GM12878 (cell line): ENCODE results near the gene SOBP. TPM values are rescaled to one million over a fixed set of nuclear protein-coding genes. Genes with fewer than 3 reads are reported as not detected.

Experiments
- ATAC-seq: fragments of 200-7000 bp; cut with Tn5 transposase; 3 replicates; pipeline ENCODE4 v1.9.1; 2020; ENCODE audit warnings: mild to moderate bottlenecking, moderate library complexity
- BruUV-seq: library from RNA; stranded (reverse); fragments of 400-500 nt; replicated peaks from 2 replicates; lab custom pipeline; 2021; lab: Mats Ljungman, UMichigan
- CTCF ChIA-PET: fragments of 300-600 bp; sonication (Branson Sonifier 250); formaldehyde crosslinking; extraction: SDS; loops from one replicate; lab custom pipeline; 2021; ENCODE audit warnings: inconsistent platforms; lab: Yijun Ruan, JAX
- POLR2A ChIA-PET: fragments of 350-600 bp; formaldehyde crosslinking; extraction: SDS; loops from one replicate; lab custom pipeline; 2021; ENCODE audit warnings: inconsistent platforms; lab: Charles Lee
- RAD21 ChIA-PET: fragments of 300-600 bp; sonication (Branson Sonifier 250); formaldehyde crosslinking; loops from one replicate; lab custom pipeline; 2023; ENCODE audit warnings: antibody characterized with exemption; ENCODE audit not compliant: unreplicated experiment; lab: Charles Lee
- SMC1A ChIA-PET: fragments of 300-600 bp; sonication (Branson Sonifier 250); formaldehyde crosslinking; loops from one replicate; lab custom pipeline; 2023; ENCODE audit not compliant: unreplicated experiment, uncharacterized antibody; lab: Charles Lee
- DNase-seq: peaks from one replicate; pipeline ENCODE4 v3.0.0-alpha.2; 2011; ENCODE audit warnings: low read depth, low spot score
- FAIRE-seq: peaks from 3 replicates; lab custom pipeline; 2011; peaks lifted over from hg19 to GRCh38; lab: Jason Lieb, UNC
- H2AFZ ChIP-seq: 2 replicates; pipeline ENCODE4 v1.6.0; 2011; ENCODE audit warnings: low read depth, low read length, control low read depth; ENCODE audit not compliant: control insufficient read depth
- H3K27ac ChIP-seq: 2 replicates; pipeline ENCODE4 v1.5.1; 2011; ENCODE audit warnings: control low read depth; ENCODE audit not compliant: control insufficient read depth, insufficient read depth
- H3K27me3 ChIP-seq, 2 experiments: replicated peaks in 1 of 2; 2 replicates each; pipeline versions ENCODE4 v1.6.0 to v1.6.1; 2011; ENCODE audit warnings: low read length in 1 of 2; ENCODE audit not compliant: control insufficient read depth in 2 of 2, insufficient read depth in 2 of 2
- H3K36me3 ChIP-seq, 2 experiments: 2 replicates each; pipeline ENCODE4 v1.5.1; 2011; ENCODE audit warnings: low read length in 1 of 2; ENCODE audit not compliant: control insufficient read depth in 2 of 2, insufficient read depth in 2 of 2
- H3K4me1 ChIP-seq: 2 replicates; pipeline ENCODE4 v1.6.1; 2011; ENCODE audit warnings: mild to moderate bottlenecking, low read length, moderate library complexity, mixed read lengths; ENCODE audit not compliant: control insufficient read depth, insufficient read depth
- H3K4me2 ChIP-seq: 2 replicates; pipeline ENCODE4 v1.6.0; 2011; ENCODE audit warnings: control low read depth; ENCODE audit not compliant: control insufficient read depth, insufficient read depth
- H3K4me3 ChIP-seq: fragments of 200-600 bp; sonication (generic); 2 replicates; pipeline ENCODE4 v1.5.1; 2016
- H3K79me2 ChIP-seq: 2 replicates; pipeline ENCODE4 v1.6.0; 2011; ENCODE audit warnings: low read length; ENCODE audit not compliant: control insufficient read depth, insufficient read depth
- H3K9ac ChIP-seq: 2 replicates; pipeline ENCODE4 v1.8.0; 2011; ENCODE audit warnings: low read length, control low read depth, mixed read lengths; ENCODE audit not compliant: control insufficient read depth, insufficient read depth
- H3K9me3 ChIP-seq: replicated peaks from 3 replicates; pipeline ENCODE4 v1.5.1; 2011; ENCODE audit warnings: mild to moderate bottlenecking, low read length; ENCODE audit not compliant: control insufficient read depth, insufficient read depth
- H4K20me1 ChIP-seq: 2 replicates; pipeline ENCODE4 v1.6.0; 2011; ENCODE audit not compliant: control insufficient read depth, insufficient read depth
- EED ChIP-seq: sonication (generic); IDR thresholded peaks from 2 replicates; pipeline ENCODE4 v1.6.1; 2016; ENCODE audit warnings: antibody characterized with exemption, low read depth
- KAT2A ChIP-seq: conservative IDR thresholded peaks from 2 replicates; pipeline ENCODE4 v1.6.1; 2011; ENCODE audit warnings: low read depth, low read length; ENCODE audit not compliant: control insufficient read depth
- SP1 ChIP-seq: IDR thresholded peaks from one replicate; pipeline ENCODE4 v1.6.1; 2011; ENCODE audit warnings: low read depth, low read length
- TARDBP ChIP-seq: IDR thresholded peaks from 2 replicates; pipeline ENCODE4 v1.6.1; 2016; ENCODE audit warnings: borderline replicate concordance
- TCF3 ChIP-seq: IDR thresholded peaks from 2 replicates; pipeline ENCODE4 v1.6.1; 2012; ENCODE audit warnings: low read depth, mild to moderate bottlenecking, low read length, borderline replicate concordance; ENCODE audit not compliant: insufficient read depth
- WGBS: methylation state at CpG from one replicate; pipeline ENCODE4 v1.1.6; 2016; ENCODE audit warnings: low lambda C conversion rate; ENCODE audit not compliant: insufficient replicate concordance, insufficient coverage; ENCODE audit errors: missing lambda C conversion rate; 5-methylcytosine and 5-hydroxymethylcytosine counted together
- in situ Hi-C: fragments of 300-500 bp; cut with MboI; formaldehyde crosslinking; loops from 9 replicates; pipeline ENCODE4 v1.14.3; 2018; ENCODE audit warnings: mixed read lengths
- intact Hi-C: fragments of 100-400 bp; cut with micrococcal nuclease; formaldehyde crosslinking; loops from one replicate; pipeline ENCODE4 v1.14.2; 2022; ENCODE audit not compliant: unreplicated experiment
- polyA plus RNA-seq, 11 experiments: library from polyadenylated mRNA; depleted of rRNA in 4 of 11; unstranded in 6 of 11; stranded (reverse) in 5 of 11; fragments of >200 nt; fragmentation: Nextera tagmentation in 4 of 11; fragmentation: Illumina TruSeq in 1 of 11; extraction: Ambion mirVana in 4 of 11; extraction: Trizol in 1 of 11; gene quantifications; 1 replicate in 1 of 11; 2 replicates in 10 of 11; pipeline versions ENCODE4 v1.2.1 to v1.2.3, GENCODE V29; 2011 to 2016; ENCODE audit warnings: inconsistent platforms in 2 of 11, missing spikeins in 2 of 11, low read depth in 1 of 11
- total RNA-seq, 4 experiments: library from RNA; depleted of rRNA in 3 of 4; stranded (reverse); fragments of >200 nt in 3 of 4; fragmentation: Illumina TruSeq in 1 of 4; extraction: Trizol in 1 of 4; gene quantifications; 2 replicates each; pipeline versions ENCODE4 v1.2.1 to v1.2.3, GENCODE V29; 2013 to 2021
- TF ChIP-seq, protein P1 (sequence below): fragments of 150-350 bp; IDR thresholded peaks from 2 replicates; pipeline ENCODE4 v1.6.1; 2016; ENCODE audit warnings: low read depth, low read length
- TF ChIP-seq, protein P2 (sequence below): IDR thresholded peaks from 2 replicates; pipeline ENCODE4 v1.6.1; 2012; ENCODE audit warnings: mild to moderate bottlenecking, low read depth, low read length

The SOBP gene
- total and polyA plus RNA-seq, 10 of the 15 experiments (the other 5 are each of a cell fraction or from before 2014, with no cell fraction given): 0.49 to 1.9 (median 0.78) TPM

DNA sequence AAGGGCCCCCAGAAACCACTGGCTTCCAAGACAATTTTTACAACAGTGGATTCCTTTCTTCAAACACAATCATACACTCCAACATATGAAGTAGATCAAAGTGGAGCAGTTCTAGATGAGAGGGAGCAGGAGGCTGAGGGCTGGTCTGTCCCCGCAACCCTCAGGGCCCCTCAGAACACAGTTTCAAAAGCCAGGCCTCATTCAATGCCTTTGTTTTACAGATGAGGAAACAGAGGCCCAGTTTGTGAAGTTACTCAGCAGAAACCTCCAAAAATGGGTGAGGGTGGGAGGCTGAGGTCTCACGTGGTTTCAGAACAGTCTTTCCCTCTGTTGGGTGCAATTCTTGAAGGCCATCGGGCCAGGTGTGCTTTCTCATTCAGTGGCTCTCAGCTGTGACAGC lies 199.3 kb downstream of the SOBP start:
- ChIA-PET CTCF (interaction anchor here (1.3 to 1.5 kb wide), 2 partner anchors 14 to 179 kb away, joined by 4 to 8 read pairs; no protein-coding TSS in a partner anchor), RAD21 (no interaction called here)
- no peak for DNase-seq

DNA sequence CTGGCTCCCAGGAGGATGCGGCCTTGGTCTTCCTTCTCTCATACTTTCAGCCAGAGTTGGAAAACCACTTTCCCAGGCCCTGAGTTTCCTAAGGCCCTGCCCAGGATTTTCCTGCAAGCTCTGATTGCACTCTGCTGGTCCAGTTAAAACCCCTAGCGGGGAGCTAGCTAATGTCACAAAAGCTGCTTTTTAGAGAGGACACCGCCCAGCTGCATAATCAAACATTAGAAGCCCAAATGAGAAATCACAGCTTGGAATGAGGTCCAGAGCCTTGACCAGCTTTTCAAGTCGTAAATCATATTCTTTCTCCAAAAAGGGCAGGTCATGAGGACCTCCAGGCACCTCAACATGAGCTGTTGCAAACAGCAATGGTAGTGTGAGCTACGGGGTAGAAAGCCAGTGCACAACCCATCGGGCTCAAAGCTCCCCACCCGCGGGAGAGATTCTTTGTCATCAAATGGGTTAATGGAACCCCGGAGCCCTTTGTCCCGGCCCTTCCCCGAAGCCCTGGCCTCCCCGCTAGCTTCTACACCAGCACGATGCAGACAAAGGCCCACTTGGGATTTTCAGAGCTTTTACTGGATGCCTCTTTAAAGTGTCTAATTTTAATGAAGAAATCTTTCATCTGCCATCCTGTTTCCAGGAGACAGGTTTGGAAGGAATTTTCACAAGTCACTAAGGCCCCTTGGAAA lies 200.2 kb downstream of the SOBP start:
- SMC1A ChIA-PET: no interaction called here
- TF ChIP-seq TARDBP (no peak), KAT2A (no peak)
- TF ChIP-seq, protein P1, sequence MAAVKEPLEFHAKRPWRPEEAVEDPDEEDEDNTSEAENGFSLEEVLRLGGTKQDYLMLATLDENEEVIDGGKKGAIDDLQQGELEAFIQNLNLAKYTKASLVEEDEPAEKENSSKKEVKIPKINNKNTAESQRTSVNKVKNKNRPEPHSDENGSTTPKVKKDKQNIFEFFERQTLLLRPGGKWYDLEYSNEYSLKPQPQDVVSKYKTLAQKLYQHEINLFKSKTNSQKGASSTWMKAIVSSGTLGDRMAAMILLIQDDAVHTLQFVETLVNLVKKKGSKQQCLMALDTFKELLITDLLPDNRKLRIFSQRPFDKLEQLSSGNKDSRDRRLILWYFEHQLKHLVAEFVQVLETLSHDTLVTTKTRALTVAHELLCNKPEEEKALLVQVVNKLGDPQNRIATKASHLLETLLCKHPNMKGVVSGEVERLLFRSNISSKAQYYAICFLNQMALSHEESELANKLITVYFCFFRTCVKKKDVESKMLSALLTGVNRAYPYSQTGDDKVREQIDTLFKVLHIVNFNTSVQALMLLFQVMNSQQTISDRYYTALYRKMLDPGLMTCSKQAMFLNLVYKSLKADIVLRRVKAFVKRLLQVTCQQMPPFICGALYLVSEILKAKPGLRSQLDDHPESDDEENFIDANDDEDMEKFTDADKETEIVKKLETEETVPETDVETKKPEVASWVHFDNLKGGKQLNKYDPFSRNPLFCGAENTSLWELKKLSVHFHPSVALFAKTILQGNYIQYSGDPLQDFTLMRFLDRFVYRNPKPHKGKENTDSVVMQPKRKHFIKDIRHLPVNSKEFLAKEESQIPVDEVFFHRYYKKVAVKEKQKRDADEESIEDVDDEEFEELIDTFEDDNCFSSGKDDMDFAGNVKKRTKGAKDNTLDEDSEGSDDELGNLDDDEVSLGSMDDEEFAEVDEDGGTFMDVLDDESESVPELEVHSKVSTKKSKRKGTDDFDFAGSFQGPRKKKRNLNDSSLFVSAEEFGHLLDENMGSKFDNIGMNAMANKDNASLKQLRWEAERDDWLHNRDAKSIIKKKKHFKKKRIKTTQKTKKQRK: no peak
- TF ChIP-seq, protein P2, sequence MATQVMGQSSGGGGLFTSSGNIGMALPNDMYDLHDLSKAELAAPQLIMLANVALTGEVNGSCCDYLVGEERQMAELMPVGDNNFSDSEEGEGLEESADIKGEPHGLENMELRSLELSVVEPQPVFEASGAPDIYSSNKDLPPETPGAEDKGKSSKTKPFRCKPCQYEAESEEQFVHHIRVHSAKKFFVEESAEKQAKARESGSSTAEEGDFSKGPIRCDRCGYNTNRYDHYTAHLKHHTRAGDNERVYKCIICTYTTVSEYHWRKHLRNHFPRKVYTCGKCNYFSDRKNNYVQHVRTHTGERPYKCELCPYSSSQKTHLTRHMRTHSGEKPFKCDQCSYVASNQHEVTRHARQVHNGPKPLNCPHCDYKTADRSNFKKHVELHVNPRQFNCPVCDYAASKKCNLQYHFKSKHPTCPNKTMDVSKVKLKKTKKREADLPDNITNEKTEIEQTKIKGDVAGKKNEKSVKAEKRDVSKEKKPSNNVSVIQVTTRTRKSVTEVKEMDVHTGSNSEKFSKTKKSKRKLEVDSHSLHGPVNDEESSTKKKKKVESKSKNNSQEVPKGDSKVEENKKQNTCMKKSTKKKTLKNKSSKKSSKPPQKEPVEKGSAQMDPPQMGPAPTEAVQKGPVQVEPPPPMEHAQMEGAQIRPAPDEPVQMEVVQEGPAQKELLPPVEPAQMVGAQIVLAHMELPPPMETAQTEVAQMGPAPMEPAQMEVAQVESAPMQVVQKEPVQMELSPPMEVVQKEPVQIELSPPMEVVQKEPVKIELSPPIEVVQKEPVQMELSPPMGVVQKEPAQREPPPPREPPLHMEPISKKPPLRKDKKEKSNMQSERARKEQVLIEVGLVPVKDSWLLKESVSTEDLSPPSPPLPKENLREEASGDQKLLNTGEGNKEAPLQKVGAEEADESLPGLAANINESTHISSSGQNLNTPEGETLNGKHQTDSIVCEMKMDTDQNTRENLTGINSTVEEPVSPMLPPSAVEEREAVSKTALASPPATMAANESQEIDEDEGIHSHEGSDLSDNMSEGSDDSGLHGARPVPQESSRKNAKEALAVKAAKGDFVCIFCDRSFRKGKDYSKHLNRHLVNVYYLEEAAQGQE: no peak

More for the DNA sequence above, 199.3 kb downstream of the SOBP start:
- no peaks in the 10 kb centered on the region for H4K20me1 ChIP-seq
- BruUV-seq: no TSS peak
- in situ Hi-C loops: loop anchor here (10.0 kb wide), 1 partner anchor 356 kb away; no protein-coding TSS in a partner anchor
- no peak overlapping the region for H3K4me3 ChIP-seq
- FAIRE-seq (no peak), ATAC-seq (no peak)
- no peaks in the 10 kb centered on the region for H3K36me3 ChIP-seq
- intact Hi-C loops: no loop called here
- no peaks in the 10 kb centered on the region for H3K27me3 ChIP-seq
- H3K79me2 ChIP-seq: no peaks in the 10 kb centered on the region
- no peaks in the 10 kb centered on the region; the same call in 1 of the 3 replicates for H3K9me3 ChIP-seq
- H3K9ac ChIP-seq: no peak overlapping the region
- H2AFZ ChIP-seq: no peak overlapping the region
- peaks cover 3% of the 10 kb centered on the region for H3K4me1 ChIP-seq
- WGBS: 25% methylated on average over 3 of the region's 3 CpGs
- POLR2A ChIA-PET: no interaction called here
- no peak overlapping the region for H3K4me2 ChIP-seq
- H3K27ac ChIP-seq: no peak overlapping the region
- no peak for TF ChIP-seq EED
- no peak for TF ChIP-seq SP1
- TF ChIP-seq TCF3: 0 out of 2 replicates have a peak, but pooled peaks have one; percentile 30
- SMC1A ChIA-PET: no interaction called here

More for the DNA sequence above, 200.2 kb downstream of the SOBP start:
- CTCF ChIA-PET: interaction anchor here (0.9 to 1.5 kb wide), 3 partner anchors 11 to 178 kb away, joined by 4 to 8 read pairs (median 4); no protein-coding TSS in a partner anchor
- POLR2A ChIA-PET: no interaction called here
- Histone ChIP-seq H3K79me2 (no peaks in the 10 kb centered on the region), H3K9me3 (no peaks in the 10 kb centered on the region; the same call in 1 of the 3 replicates), H4K20me1 (no peaks in the 10 kb centered on the region), H3K36me3 (no peaks in the 10 kb centered on the region), H3K27ac (no peak overlapping the region), H3K27me3 (no peaks in the 10 kb centered on the region), H2AFZ (no peak overlapping the region), H3K4me3 (no peak overlapping the region), H3K4me1 (peaks cover 3% of the 10 kb centered on the region), H3K9ac (no peak overlapping the region), H3K4me2 (no peak overlapping the region)
- DNase-seq (no peak), FAIRE-seq (no peak), ATAC-seq (no peak)
- RAD21 ChIA-PET: interaction anchor here (0.6 to 0.7 kb wide), 2 partner anchors 13 to 561 kb away, joined by 3 to 5 read pairs; no protein-coding TSS in a partner anchor
- BruUV-seq: no TSS peak
- 59% methylated on average over 13 of the region's 13 CpGs for WGBS
- in situ Hi-C loops: loop anchor here (10.0 kb wide), 1 partner anchor 355 kb away; no protein-coding TSS in a partner anchor
- intact Hi-C loops: no loop called here
